IMR-90 (cell line): ENCODE data around the gene CDH13. TPM values are rescaled to one million over a fixed set of nuclear protein-coding genes. Genes with fewer than 3 reads are reported as not detected.

Source experiments
- ATAC-seq: fragments of 200-7000 bp; cut with Tn5 transposase; 2 replicates; pipeline ENCODE4 v1.9.1; 2020; ENCODE audit warnings: low read depth, mild to moderate bottlenecking, moderate library complexity
- BruUV-seq: library from RNA; stranded (reverse); fragments of 400-500 nt; replicated peaks from 2 replicates; lab custom pipeline; 2021; lab: Mats Ljungman, UMichigan
- CTCF ChIA-PET: fragments of 300-600 bp; formaldehyde crosslinking; extraction: SDS; loops from one replicate; lab custom pipeline; 2021; ENCODE audit warnings: antibody characterized with exemption; lab: Yijun Ruan, JAX
- POLR2A ChIA-PET: fragments of 300-600 bp; sonication (Branson Sonifier 250); formaldehyde crosslinking; loops from one replicate; lab custom pipeline; 2022; ENCODE audit warnings: antibody characterized with exemption; ENCODE audit not compliant: unreplicated experiment; lab: Charles Lee
- DNase-seq: peaks from one replicate; pipeline ENCODE4 v3.0.0; 2013
- H2AFZ ChIP-seq: replicated peaks from 2 replicates; pipeline ENCODE3; 2013; ENCODE audit warnings: low read length, mild to moderate bottlenecking; ENCODE audit not compliant: poor library complexity
- H2AK5ac ChIP-seq: 2 replicates; pipeline ENCODE4 v1.6.1; 2013; ENCODE audit warnings: low read depth, low read length, inconsistent platforms
- H2AK9ac ChIP-seq: replicated peaks from 2 replicates; pipeline ENCODE3; 2013; ENCODE audit warnings: mild to moderate bottlenecking, low read depth, low read length, moderate library complexity; ENCODE audit not compliant: poor library complexity
- H2BK120ac ChIP-seq: 2 replicates; pipeline ENCODE4 v1.6.1; 2013; ENCODE audit warnings: low read depth, low read length, inconsistent platforms
- H2BK15ac ChIP-seq: 3 replicates; pipeline ENCODE4 v1.6.1; 2013; ENCODE audit warnings: low read depth, low read length, inconsistent platforms
- H2BK20ac ChIP-seq: 2 replicates; pipeline ENCODE4 v1.6.1; 2013; ENCODE audit warnings: low read depth, mild to moderate bottlenecking, inconsistent platforms, low read length, moderate library complexity
- H2BK5ac ChIP-seq: 2 replicates; pipeline ENCODE4 v1.6.1; 2013; ENCODE audit warnings: mild to moderate bottlenecking, low read depth, low read length, inconsistent platforms; ENCODE audit not compliant: poor library complexity, severe bottlenecking
- H3K14ac ChIP-seq: replicated peaks from 2 replicates; pipeline ENCODE4 v1.6.1; 2013; ENCODE audit warnings: low read depth, low read length, inconsistent platforms
- H3K18ac ChIP-seq: 2 replicates; pipeline ENCODE4 v1.6.1; 2013; ENCODE audit warnings: low read depth, low read length, control low read depth
- H3K23ac ChIP-seq: 2 replicates; pipeline ENCODE4 v1.6.1; 2013; ENCODE audit warnings: low read depth, low read length, inconsistent platforms
- H3K27ac ChIP-seq: 2 replicates; pipeline ENCODE4 v1.5.1; 2013; ENCODE audit warnings: mild to moderate bottlenecking, control low read depth, low read length; ENCODE audit not compliant: insufficient read depth
- H3K27me3 ChIP-seq: 2 replicates; pipeline ENCODE4 v1.6.1; 2013; ENCODE audit warnings: low read length; ENCODE audit not compliant: control insufficient read depth, insufficient read depth
- H3K36me3 ChIP-seq: 2 replicates; pipeline ENCODE4 v1.6.1; 2013; ENCODE audit warnings: low read length, mixed read lengths; ENCODE audit not compliant: control insufficient read depth, insufficient read depth
- H3K4ac ChIP-seq: 2 replicates; pipeline ENCODE4 v1.6.1; 2013; ENCODE audit warnings: low read depth, low read length, inconsistent platforms
- H3K4me1 ChIP-seq: 2 replicates; pipeline ENCODE4 v1.6.1; 2013; ENCODE audit warnings: low read length, mixed read lengths; ENCODE audit not compliant: control insufficient read depth, insufficient read depth
- H3K4me2 ChIP-seq: 2 replicates; pipeline ENCODE4 v1.6.1; 2013; ENCODE audit warnings: low read depth, mild to moderate bottlenecking, control low read depth, low read length, moderate library complexity
- H3K4me3 ChIP-seq: 2 replicates; pipeline ENCODE4 v1.5.1; 2013; ENCODE audit warnings: low read depth, mild to moderate bottlenecking, control low read depth, low read length, moderate library complexity; ENCODE audit not compliant: insufficient read depth
- H3K56ac ChIP-seq: 2 replicates; pipeline ENCODE4 v1.6.1; 2013; ENCODE audit warnings: low read length, inconsistent platforms; ENCODE audit not compliant: insufficient read depth; ENCODE audit errors: extremely low read depth
- H3K79me1 ChIP-seq, 2 experiments: 2 replicates each; pipeline ENCODE4 v1.6.1; 2013; ENCODE audit warnings: low read length in 2 of 2, inconsistent platforms in 1 of 2, low read depth in 1 of 2
- H3K9ac ChIP-seq: 2 replicates; pipeline ENCODE4 v1.6.1; 2013; ENCODE audit warnings: low read depth, low read length, control low read depth
- H3K9me1 ChIP-seq: 2 replicates; pipeline ENCODE4 v1.6.1; 2013; ENCODE audit warnings: low read length, inconsistent platforms; ENCODE audit not compliant: insufficient read depth
- H3K9me3 ChIP-seq: 2 replicates; pipeline ENCODE4 v1.6.1; 2013; ENCODE audit warnings: low read length; ENCODE audit not compliant: control insufficient read depth, insufficient read depth
- H4K20me1 ChIP-seq: 2 replicates; pipeline ENCODE4 v1.6.1; 2013; ENCODE audit warnings: low read length, inconsistent platforms; ENCODE audit not compliant: insufficient read depth
- H4K5ac ChIP-seq: 2 replicates; pipeline ENCODE4 v1.6.1; 2013; ENCODE audit warnings: mild to moderate bottlenecking, low read depth, low read length, control low read depth
- H4K8ac ChIP-seq, 2 experiments: 2 replicates each; pipeline ENCODE4 v1.6.1; 2013; ENCODE audit warnings: low read depth in 2 of 2, low read length in 2 of 2, control low read depth in 1 of 2, inconsistent platforms in 1 of 2
- H4K91ac ChIP-seq: 2 replicates; pipeline ENCODE4 v1.6.1; 2013; ENCODE audit warnings: low read depth, low read length, inconsistent platforms; ENCODE audit not compliant: insufficient read depth
- CEBPB ChIP-seq: IDR thresholded peaks from 2 replicates; pipeline ENCODE4 v1.6.1; 2012; ENCODE audit warnings: low read depth, low read length, improper control_type of control experiment
- CHD1 ChIP-seq: IDR thresholded peaks from 2 replicates; pipeline ENCODE4 v1.6.1; 2012; ENCODE audit warnings: low read depth, low read length, improper control_type of control experiment
- ELK1 ChIP-seq: fragments of 150-350 bp; IDR thresholded peaks from 2 replicates; pipeline ENCODE4 v1.6.1; 2016; ENCODE audit warnings: low read depth, mild to moderate bottlenecking, low read length, moderate library complexity, borderline replicate concordance
- MXI1 ChIP-seq: IDR thresholded peaks from 2 replicates; pipeline ENCODE4 v1.6.1; 2012; ENCODE audit warnings: low read depth, mild to moderate bottlenecking, low read length, moderate library complexity, borderline replicate concordance
- NFE2L2 ChIP-seq: fragments of 150-350 bp; IDR thresholded peaks from 2 replicates; pipeline ENCODE4 v1.6.1; 2016; ENCODE audit warnings: low read depth, mild to moderate bottlenecking, low read length
- POLR2A ChIP-seq: IDR thresholded peaks from 2 replicates; pipeline ENCODE4 v1.6.1; 2012; ENCODE audit warnings: mild to moderate bottlenecking, low read depth, low read length
- SMC3 ChIP-seq: fragments of 150-350 bp; IDR thresholded peaks from 2 replicates; pipeline ENCODE4 v1.6.1; 2016; ENCODE audit warnings: low read depth, mild to moderate bottlenecking, antibody characterized with exemption, low read length, moderate library complexity
- WGBS, 2 experiments: methylation state at CpG; one replicate each; pipeline versions ENCODE4 v1.1.5 to v1.1.7; 2013; ENCODE audit warnings: missing lambda C conversion rate in 2 of 2; ENCODE audit not compliant: insufficient read length in 1 of 2; ENCODE audit errors: extremely low coverage in 2 of 2; 5-methylcytosine and 5-hydroxymethylcytosine counted together
- dilution Hi-C: fragments of 300-500 bp; cut with HindIII; formaldehyde crosslinking; loops from one replicate; pipeline ENCODE4 v1.14.3; 2018; ENCODE audit warnings: low sequenced_read_pairs; ENCODE audit not compliant: unreplicated experiment
- in situ Hi-C: fragments of 300-500 bp; cut with MboI; formaldehyde crosslinking; loops from 3 replicates; pipeline ENCODE4 v1.14.3; 2019; ENCODE audit warnings: low sequenced_read_pairs, inconsistent platforms, mixed read lengths
- intact Hi-C: fragments of 100-400 bp; cut with micrococcal nuclease; formaldehyde crosslinking; loops from 2 replicates; pipeline ENCODE4 v1.10.0; 2022
- polyA plus RNA-seq, 3 experiments: library from polyadenylated mRNA; depleted of rRNA; stranded (reverse); fragments of >200 nt; gene quantifications; 2 replicates each; pipeline ENCODE4 v1.2.3, GENCODE V29; 2012; ENCODE audit warnings: low replicate concordance in 1 of 3
- total RNA-seq: library from RNA; depleted of rRNA; stranded (reverse); fragments of >200 nt; gene quantifications from 2 replicates; pipeline ENCODE4 v1.2.3, GENCODE V29; 2012

The CDH13 gene
- total and polyA plus RNA-seq, 2 of the 4 experiments (the other 2 are of a cell fraction): 61.6 to 74.7 TPM

- Histone ChIP-seq H3K9me3 (peaks cover 3% of the 10 kb centered on the region), H3K36me3 (no peaks in the 10 kb centered on the region), H4K91ac (no peak overlapping the region), H2BK15ac (no peak overlapping the region), H2AK9ac (no peak overlapping the region), H3K18ac (no peak overlapping the region), H4K8ac (no peak overlapping the region), H3K56ac (no peak overlapping the region), H3K9ac (no peak overlapping the region), H3K4me2 (no peak overlapping the region), H3K9me1 (no peaks in the 10 kb centered on the region), H2BK20ac (no peak overlapping the region), H3K4me1 (no peaks in the 10 kb centered on the region), H3K27me3 (no peaks in the 10 kb centered on the region), H4K20me1 (no peaks in the 10 kb centered on the region), H3K79me1 (no peaks in the 10 kb centered on the region), H3K4me3 (no peak overlapping the region), H2BK5ac (peak overlapping the region; percentile 73), H3K27ac (no peak overlapping the region), H4K5ac (no peak overlapping the region), H2AK5ac (no peak overlapping the region), H3K4ac (no peak overlapping the region), H2BK120ac (no peak overlapping the region), H3K23ac (no peak overlapping the region), H2AFZ (no peak overlapping the region), H3K14ac (no peak overlapping the region)
- 83% methylated on average over 1 of the region's 2 CpGs; no CpG with 5 or more reads in 1 of the 2 experiments for WGBS, 2 experiments
- intact Hi-C loops: no loop called here
- ChIA-PET POLR2A (no interaction called here), CTCF (no interaction called here)
- no peak for TF ChIP-seq MXI1
- TF ChIP-seq ELK1: no peak
- TF ChIP-seq CHD1: no peak
- TF ChIP-seq CEBPB: no peak
- no peak for TF ChIP-seq NFE2L2
- TF ChIP-seq POLR2A: no peak
- no peak for TF ChIP-seq SMC3
- ATAC-seq (no peak), DNase-seq (no peak)
- in situ Hi-C loops: no loop called here
- dilution Hi-C loops: no loop called here
- no TSS peak for BruUV-seq
These were observed 1039.7 kb downstream of the CDH13 start for GRCh38 chr16:83666449-83666848.
